GM18517 (cell line): ENCODE measurements around the gene GSTT4.
"Not testable (repeated sequence)": the region's sequence is repeated elsewhere in the genome, so short reads cannot be mapped to it uniquely, and the experiment has no call there.

Experiments used
- ATAC-seq: cut with Tn5 transposase; IDR thresholded peaks from one replicate; pipeline ENCODE4 v1.9.1; 2021; ENCODE audit warnings: mild to moderate bottlenecking, moderate library complexity; ENCODE audit not compliant: unreplicated experiment

The GSTT4 gene

GRCh38 chr22:23993080-23993479, 12.2 kb downstream of the GSTT4 start:
- not testable (repeated sequence) for ATAC-seq

- not testable (repeated sequence) for ATAC-seq
These were observed 15.5 kb downstream of the GSTT4 start for GRCh38 chr22:23989583-23990244.

- not testable (repeated sequence) for ATAC-seq
These were observed 18.6 kb downstream of the GSTT4 start for GRCh38 chr22:23986538-23987178.

- not testable (repeated sequence) for ATAC-seq
These were observed 19.2 kb downstream of the GSTT4 start for GRCh38 chr22:23986089-23986488.

- ATAC-seq, result no peak
These were observed 20.8 kb downstream of the GSTT4 start for GRCh38 chr22:23984430-23984829.

GRCh38 chr22:23980567-23980966, 24.7 kb downstream of the GSTT4 start:
- not testable (repeated sequence) for ATAC-seq

- ATAC-seq, result not testable (repeated sequence)
These were observed 25.6 kb downstream of the GSTT4 start, which contains the start of gene GSTT2 for GRCh38 chr22:23979557-23980240. Gene GSTT2 (plus strand): TSS chr22:23980134.

- not testable (repeated sequence) for ATAC-seq
These were observed 27.9 kb downstream of the GSTT4 start for GRCh38 chr22:23977304-23977703.

GRCh38 chr22:23974836-23975352, 30.4 kb downstream of the GSTT4 start:
- peak; percentile 42 for ATAC-seq

- ATAC-seq, result peak; percentile 87
These were observed 30.9 kb downstream of the GSTT4 start, which contains the start of gene DDT for GRCh38 chr22:23974345-23974744. Gene DDT (minus strand): TSS chr22:23974441. CDS start chr22:23974414, 27 bp downstream.

- not testable (repeated sequence) for ATAC-seq
These were observed 33.3 kb downstream of the GSTT4 start for GRCh38 chr22:23971927-23972326.

- ATAC-seq, result no peak
These were observed 34.3 kb downstream of the GSTT4 start for GRCh38 chr22:23970816-23971486.

- ATAC-seq, result no peak
These were observed 35.0 kb downstream of the GSTT4 start for GRCh38 chr22:23970201-23970641.

- no peak for ATAC-seq
These were observed 36.2 kb downstream of the GSTT4 start for GRCh38 chr22:23969071-23969470.

GRCh38 chr22:23966568-23966967, 38.7 kb downstream of the GSTT4 start, which contains the start of gene DDTL:
Gene DDTL (plus strand): TSS chr22:23966888. CDS start chr22:23966915, 27 bp downstream.
- peak; percentile 86 for ATAC-seq

- peak; percentile 19 for ATAC-seq
These were observed 39.2 kb downstream of the GSTT4 start for GRCh38 chr22:23966094-23966493.

GRCh38 chr22:23961084-23961771, 44.0 kb downstream of the GSTT4 start, which contains the start of gene GSTT2B:
Gene GSTT2B (minus strand): TSS chr22:23961195. CDS start chr22:23961131, 64 bp downstream.
- not testable (repeated sequence) for ATAC-seq

GRCh38 chr22:23956301-23956900, 48.9 kb downstream of the GSTT4 start:
- not testable (repeated sequence) for ATAC-seq

GRCh38 chr22:23955886-23956285, 49.4 kb downstream of the GSTT4 start:
- not testable (repeated sequence) for ATAC-seq

- ATAC-seq, result not testable (repeated sequence)
These were observed 50.3 kb downstream of the GSTT4 start for GRCh38 chr22:23954991-23955305.
